SIG-M5 treated with dmso at 0.1 percent for 504 hours (cell line): Measurements from ENCODE around the gene RREB1.

Experiments
- DNase-seq: peaks from one replicate; lab custom pipeline; 2025; ENCODE audit not compliant: unreplicated experiment; lab: John Stamatoyannopoulos, UW

RREB1 gene

GRCh38 chr6:7240351-7240750 is 132.6 kb downstream of the RREB1 start:
- no peak for DNase-seq

- no peak for DNase-seq
These were observed 133.4 kb downstream of the RREB1 start for GRCh38 chr6:7241160-7241559.

GRCh38 chr6:7241709-7242645 is 134.2 kb downstream of the RREB1 start:
- no peak for DNase-seq

- DNase-seq: no peak
These were observed 135.0 kb downstream of the RREB1 start for GRCh38 chr6:7242835-7243178.

GRCh38 chr6:7243179-7243981 is 135.6 kb downstream of the RREB1 start:
- DNase-seq: peak; percentile 63

- DNase-seq: no peak
These were observed 138.1 kb downstream of the RREB1 start for GRCh38 chr6:7245668-7246393.

GRCh38 chr6:7246401-7247178 is 138.8 kb downstream of the RREB1 start:
- DNase-seq: no peak

- DNase-seq: no peak
These were observed 139.4 kb downstream of the RREB1 start for GRCh38 chr6:7247179-7247456.

GRCh38 chr6:7247828-7248227 is 140.1 kb downstream of the RREB1 start:
- DNase-seq: no peak

- no peak for DNase-seq
These were observed 141.6 kb downstream of the RREB1 start for GRCh38 chr6:7249391-7249790.

- DNase-seq: no peak
These were observed 142.3 kb downstream of the RREB1 start for GRCh38 chr6:7249946-7250643.

GRCh38 chr6:7250812-7251211 is 143.1 kb downstream of the RREB1 start:
- no peak for DNase-seq

- DNase-seq: no peak
These were observed 144.0 kb downstream of the RREB1 start for GRCh38 chr6:7251646-7252260.

- DNase-seq: no peak
These were observed 144.6 kb downstream of the RREB1 start for GRCh38 chr6:7252390-7252789.

- DNase-seq: peak; percentile 84
These were observed 147.4 kb downstream of the RREB1 start for GRCh38 chr6:7254980-7255835.

GRCh38 chr6:7255918-7256317 is 148.2 kb downstream of the RREB1 start:
- no peak for DNase-seq

- no peak for DNase-seq
These were observed 149.0 kb downstream of the RREB1 start for GRCh38 chr6:7256785-7257184.

GRCh38 chr6:7257521-7258230 is 149.9 kb downstream of the RREB1 start:
- DNase-seq: no peak
